Measurements from ENCODE around the gene EPC1. TPM values are rescaled to one million over a fixed set of nuclear protein-coding genes. Genes with fewer than 3 reads are reported as not detected.

Gene EPC1
- total and polyA plus RNA-seq, 10 of the 15 experiments (the other 5 are each of a cell fraction or from before 2014, with no cell fraction given) = 6.8 to 59.2 (median 19.4) TPM

GRCh38 chr10:32390193-32390592 is 43.2 kb upstream of the EPC1 start:
- Histone ChIP-seq H4K20me1 (ENCODE audit: control insufficient read depth, insufficient read depth) (no peaks in the 10 kb centered on the region), H3K4me3 (no peak overlapping the region), H3K4me1 (ENCODE audit: control insufficient read depth, insufficient read depth, low read length) (no peaks in the 10 kb centered on the region), H3K36me3 (ENCODE audit: control insufficient read depth in 2 of 2, insufficient read depth in 2 of 2, low read length in 1 of 2) (no peaks in the 10 kb centered on the region), H3K27me3 (replicated peaks in 1 of 2; ENCODE audit: control insufficient read depth in 2 of 2, insufficient read depth in 2 of 2, low read length in 1 of 2) (no peaks in the 10 kb centered on the region), H3K4me2 (ENCODE audit: control insufficient read depth, insufficient read depth) (no peak overlapping the region), H3K27ac (ENCODE audit: control insufficient read depth, insufficient read depth) (no peak overlapping the region), H3K9me3 (replicated peaks; ENCODE audit: control insufficient read depth, insufficient read depth, low read length) (no peaks in the 10 kb centered on the region), H3K79me2 (ENCODE audit: control insufficient read depth, insufficient read depth, low read length) (no peaks in the 10 kb centered on the region), H2AFZ (ENCODE audit: control insufficient read depth, low read depth, low read length) (no peak overlapping the region), H3K9ac (ENCODE audit: control insufficient read depth, insufficient read depth, low read length) (no peak overlapping the region)
- DNase-seq (ENCODE audit: low read depth, low spot score) = no peak
- ChIA-PET POLR2A (no interaction called here), SMC1A (ENCODE audit: uncharacterized antibody, unreplicated experiment) (interaction anchor here (0.7 to 1.3 kb wide), 2 partner anchors 55 to 1477 kb away, joined by 3 read pairs; partner anchors contain the start of gene CCDC7), CTCF (no interaction called here), RAD21 (ENCODE audit: unreplicated experiment) (no interaction called here)
- in situ Hi-C loops (cut with MboI) = no loop called here
- no TSS peak for BruUV-seq (replicated peaks)
- no peak for FAIRE-seq
- no peak for ATAC-seq
- 73% methylated on average over 3 of the region's 3 CpGs for WGBS (ENCODE audit: insufficient coverage, insufficient replicate concordance, low lambda C conversion rate, missing lambda C conversion rate)
- intact Hi-C loops (cut with micrococcal nuclease; ENCODE audit: unreplicated experiment) = no loop called here
- TF ChIP-seq REST (IDR thresholded peaks at IDR 0.05; ENCODE audit: low read depth, low read length) (no peak), CBFB (IDR thresholded peaks at IDR 0.05; ENCODE audit: low read depth) (no peak), DPF2 (IDR thresholded peaks at IDR 0.05) (no peak), SMARCA5 (IDR thresholded peaks at IDR 0.05) (no peak), RCOR1 (conservative IDR thresholded peaks at IDR 0.05; ENCODE audit: low read depth, low read length) (no peak), RUNX3 (IDR thresholded peaks at IDR 0.05; ENCODE audit: low read length) (no peak), KDM1A (IDR thresholded peaks at IDR 0.05; ENCODE audit: borderline replicate concordance) (no peak), ZBTB11 (CRISPR knock-in tag; IDR thresholded peaks at IDR 0.05) (no peak), NR2F1 (conservative IDR thresholded peaks at IDR 0.05) (no peak)

Data from GM12878 (cell line).